Retina (tissue), 1 donor: ENCODE results near the gene TSSK6.
A peak's percentile ranks its signal among the peaks of the same experiment; 100 is the strongest.

ENCODE experiments used
- DNase-seq: peaks from one replicate; pipeline ENCODE4 v3.0.0-alpha.2; 2016

Gene TSSK6

GRCh38 chr19:19544257-19544953 lies 29.1 kb upstream of the TSSK6 start:
- DNase-seq = no peak

- no peak for DNase-seq
These were observed 28.3 kb upstream of the TSSK6 start for GRCh38 chr19:19543640-19544039.

GRCh38 chr19:19543101-19543500 lies 27.8 kb upstream of the TSSK6 start:
- no peak for DNase-seq

GRCh38 chr19:19542507-19542906 lies 27.2 kb upstream of the TSSK6 start:
- DNase-seq = no peak

- DNase-seq = no peak
These were observed 26.3 kb upstream of the TSSK6 start for GRCh38 chr19:19541616-19542015.

GRCh38 chr19:19540715-19541515 lies 25.6 kb upstream of the TSSK6 start:
- DNase-seq = peak; percentile 36

GRCh38 chr19:19540064-19540714 lies 24.8 kb upstream of the TSSK6 start:
- DNase-seq = peak; percentile 74

GRCh38 chr19:19539698-19540063 lies 24.3 kb upstream of the TSSK6 start:
- no peak for DNase-seq

GRCh38 chr19:19538785-19539166 lies 23.4 kb upstream of the TSSK6 start:
- peak; percentile 43 for DNase-seq

- DNase-seq = peak; percentile 77
These were observed 22.9 kb upstream of the TSSK6 start, which contains the start of gene CILP2 for GRCh38 chr19:19538061-19538784. Gene CILP2, plus strand, starts transcription at chr19:19538265. Its CDS starts 85 bp downstream, at chr19:19538350.

- DNase-seq = peak; percentile 47
These were observed 22.0 kb upstream of the TSSK6 start for GRCh38 chr19:19537075-19538048.

- no peak for DNase-seq
These were observed 20.2 kb upstream of the TSSK6 start for GRCh38 chr19:19535311-19536191.

GRCh38 chr19:19534556-19535265 lies 19.4 kb upstream of the TSSK6 start:
- DNase-seq = no peak

GRCh38 chr19:19533841-19534240 lies 18.5 kb upstream of the TSSK6 start:
- DNase-seq = peak; percentile 28

GRCh38 chr19:19532806-19533701 lies 17.7 kb upstream of the TSSK6 start:
- no peak for DNase-seq

GRCh38 chr19:19531951-19532805 lies 16.8 kb upstream of the TSSK6 start:
- DNase-seq = peak; percentile 91

GRCh38 chr19:19530889-19531288 lies 15.5 kb upstream of the TSSK6 start:
- no peak for DNase-seq

- no peak for DNase-seq
These were observed 15.1 kb upstream of the TSSK6 start for GRCh38 chr19:19530423-19530804.
